CD4-positive, alpha-beta T cell treated with Interleukin-15 for 1 hour (primary cell): Measurements from ENCODE around the gene SCTR.
A peak's percentile ranks its signal among the peaks of the same experiment; 100 is the strongest.

ENCODE experiments used
- DNase-seq: peaks from one replicate; pipeline ENCODE4 v3.0.0-alpha.2; 2020

The SCTR gene

DNA sequence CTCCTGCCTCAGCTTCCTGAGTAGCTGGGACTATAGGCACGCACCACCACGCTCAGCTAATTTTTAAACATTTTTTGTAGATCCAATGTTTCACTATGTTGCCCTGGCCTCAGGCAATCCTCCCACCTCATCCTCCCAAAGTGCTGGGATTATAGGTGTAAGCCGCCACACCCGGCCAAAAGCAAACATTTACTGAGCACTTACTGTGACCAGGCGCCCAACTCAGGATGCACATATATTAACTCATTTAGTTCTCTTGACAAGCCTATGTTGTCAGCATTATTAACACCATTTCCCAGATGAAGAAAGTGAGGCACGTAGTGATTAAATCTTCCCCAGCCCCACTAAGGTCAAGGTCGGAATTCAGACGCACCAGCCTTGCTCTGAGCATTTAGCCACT is 51.5 kb downstream of the SCTR start:
- no peak for DNase-seq

DNA sequence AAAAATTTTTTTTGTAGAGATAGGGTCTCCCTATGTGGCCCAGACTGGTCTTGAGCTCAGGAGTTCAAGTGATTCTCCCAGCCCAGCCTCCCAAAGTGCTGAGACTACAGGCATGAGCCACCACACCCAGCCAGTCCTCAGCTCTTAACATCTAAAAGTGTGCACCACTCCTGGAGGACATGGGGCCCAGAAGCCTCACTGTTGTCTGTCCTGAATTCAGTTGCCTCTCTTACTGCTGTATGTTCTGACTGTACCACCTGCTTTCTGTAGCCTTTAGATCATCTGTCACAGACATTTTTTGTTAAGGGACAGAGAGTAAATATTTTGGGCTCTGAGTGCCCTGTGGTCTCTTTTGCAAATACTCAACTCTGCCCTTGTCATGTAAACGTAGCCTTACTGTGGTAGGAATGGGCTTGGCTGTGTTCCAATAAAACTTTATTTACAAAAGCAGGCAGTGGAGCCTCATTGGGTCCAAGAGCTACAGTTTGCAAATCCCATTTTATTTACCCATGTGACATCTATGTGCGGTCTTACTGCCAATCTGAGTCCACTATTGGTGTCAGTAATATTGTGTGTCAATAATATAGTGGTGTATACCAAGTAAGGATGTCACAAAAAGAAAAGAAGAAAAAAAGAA is 54.5 kb downstream of the SCTR start:
- no peak for DNase-seq

DNA sequence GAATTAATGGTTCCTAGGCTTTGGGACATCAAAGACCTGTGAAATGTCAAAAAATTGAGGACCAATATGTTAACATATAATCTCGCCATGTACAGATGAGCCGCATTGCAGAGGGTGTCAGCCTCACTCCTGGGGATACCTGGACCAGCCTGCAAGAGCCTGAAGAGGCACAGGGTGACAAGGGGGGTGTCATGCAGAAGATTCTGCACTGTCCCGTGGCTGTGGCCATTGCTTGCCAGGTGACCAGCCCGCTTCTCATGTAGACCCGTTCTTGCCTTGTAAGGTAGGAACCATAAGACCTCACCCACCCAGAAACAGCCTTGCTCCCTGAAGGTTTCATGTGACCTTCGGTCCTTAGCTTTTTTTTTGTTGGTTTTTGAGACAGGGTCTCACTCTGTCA is 55.2 kb downstream of the SCTR start:
- no peak for DNase-seq

DNA sequence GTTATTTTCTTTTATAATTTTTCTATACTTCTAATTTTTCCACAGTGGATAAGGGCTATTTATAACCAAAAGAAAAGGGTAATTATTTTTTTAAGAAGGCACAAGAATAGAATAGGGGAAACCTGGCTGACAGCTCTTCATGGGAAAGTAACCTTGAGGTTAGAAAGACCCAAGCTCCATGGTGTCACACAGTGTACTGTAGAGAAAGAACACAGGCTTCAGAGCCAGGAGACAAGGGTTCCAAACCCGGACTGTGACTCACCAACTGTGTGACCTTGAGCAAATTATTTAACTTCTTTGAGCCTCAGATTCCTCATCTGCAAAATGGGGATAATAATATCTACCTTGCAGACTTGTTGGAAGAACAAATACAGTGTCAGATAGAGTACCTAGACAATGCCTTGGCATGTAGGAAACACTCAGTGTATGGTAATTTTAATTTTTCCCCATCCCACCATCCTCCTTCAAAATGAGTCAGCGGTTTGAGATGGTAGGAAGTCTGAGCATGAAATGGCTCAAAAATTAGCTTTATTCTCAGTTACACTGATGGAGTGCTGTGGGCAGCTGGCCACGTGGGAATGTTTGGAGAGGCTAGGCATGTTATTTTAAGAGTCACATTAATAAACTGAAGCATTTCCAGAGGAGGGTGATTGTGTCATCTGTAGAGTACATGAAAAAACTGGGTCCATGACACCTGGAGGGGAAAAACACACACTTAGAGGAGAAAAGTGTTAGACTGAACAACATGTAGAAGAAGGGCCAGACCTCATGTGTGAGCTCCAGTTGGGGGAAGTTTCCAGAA is 55.9 kb downstream of the SCTR start:
- no peak for DNase-seq

DNA sequence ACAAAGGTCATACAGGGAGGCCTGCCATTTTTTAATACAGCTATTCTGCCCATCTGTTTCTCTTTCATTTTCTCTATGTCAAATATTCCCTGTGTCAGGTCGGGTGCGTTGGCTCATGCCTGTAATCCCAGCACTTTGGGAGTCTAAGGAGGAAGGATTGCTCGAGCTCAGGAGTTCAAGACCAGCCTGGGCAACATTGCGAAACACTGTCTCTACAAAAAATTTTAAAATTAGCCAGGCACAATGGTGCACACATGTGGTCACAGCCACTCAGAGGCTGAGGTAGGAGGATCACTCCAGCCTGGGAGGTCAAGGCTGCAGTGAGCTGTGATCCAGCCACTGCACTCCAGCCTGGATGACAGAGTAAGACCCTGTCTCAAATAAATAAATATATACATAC is 57.9 kb downstream of the SCTR start:
- DNase-seq, result no peak

DNA sequence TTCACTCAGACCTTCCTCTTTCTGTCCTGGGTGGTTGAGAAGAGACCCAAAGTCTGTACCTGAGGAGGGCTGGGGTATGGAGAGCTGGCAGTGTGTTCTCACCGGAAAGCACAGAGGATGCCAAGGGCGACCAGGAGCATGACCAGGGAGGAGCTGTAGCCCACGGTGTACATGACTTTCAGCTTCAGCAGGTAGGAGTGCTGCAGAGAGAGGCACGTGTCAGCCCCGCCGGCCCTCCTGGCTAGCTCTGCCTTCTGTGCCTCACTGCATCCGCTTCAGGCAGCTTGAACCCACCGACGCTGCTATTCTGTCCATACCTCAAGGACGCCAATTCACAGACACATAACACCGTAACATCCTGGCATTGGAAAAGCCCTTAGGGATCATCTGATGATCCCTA is 58.6 kb downstream of the SCTR start:
- DNase-seq, result no peak

DNA sequence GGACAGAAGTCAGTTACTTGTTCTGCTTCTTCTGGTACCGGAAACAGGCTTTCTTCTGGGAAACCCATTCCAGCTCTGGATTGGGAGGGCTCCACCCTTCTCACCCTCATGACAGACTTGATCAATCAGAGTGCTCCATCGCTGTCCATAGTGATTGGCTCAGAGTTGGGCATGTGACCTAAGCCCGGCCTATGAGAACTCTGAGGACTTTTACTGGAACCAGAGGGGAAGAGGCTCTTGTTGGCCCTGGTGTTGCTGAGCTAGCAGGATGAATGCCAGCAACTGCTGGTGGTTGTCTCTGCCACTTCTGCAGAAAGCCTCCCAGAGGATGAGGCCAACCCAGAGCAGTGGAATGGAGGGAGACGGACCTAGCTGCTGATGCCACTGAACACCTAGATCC is 59.3 kb downstream of the SCTR start:
- no peak for DNase-seq

DNA sequence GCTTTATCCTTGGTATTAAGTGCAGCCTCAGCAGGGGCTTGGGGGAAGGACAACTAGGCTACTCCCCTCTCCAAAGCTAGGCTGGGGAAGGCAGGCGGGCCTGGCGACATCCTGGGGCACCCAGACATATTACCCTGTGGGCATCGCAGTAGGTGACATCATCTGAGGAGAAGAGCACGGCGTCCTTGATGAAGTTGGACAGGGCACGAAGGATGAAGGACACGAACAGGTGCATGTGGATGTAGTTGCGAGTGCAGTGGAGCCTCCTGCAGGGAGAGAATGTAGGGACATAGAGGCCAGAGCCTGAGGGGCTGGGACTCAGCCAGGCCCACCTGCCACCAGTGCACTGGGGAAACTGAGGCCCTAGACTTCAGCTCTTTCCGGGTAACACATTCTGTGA is 60.3 kb downstream of the SCTR start:
- no peak for DNase-seq

DNA sequence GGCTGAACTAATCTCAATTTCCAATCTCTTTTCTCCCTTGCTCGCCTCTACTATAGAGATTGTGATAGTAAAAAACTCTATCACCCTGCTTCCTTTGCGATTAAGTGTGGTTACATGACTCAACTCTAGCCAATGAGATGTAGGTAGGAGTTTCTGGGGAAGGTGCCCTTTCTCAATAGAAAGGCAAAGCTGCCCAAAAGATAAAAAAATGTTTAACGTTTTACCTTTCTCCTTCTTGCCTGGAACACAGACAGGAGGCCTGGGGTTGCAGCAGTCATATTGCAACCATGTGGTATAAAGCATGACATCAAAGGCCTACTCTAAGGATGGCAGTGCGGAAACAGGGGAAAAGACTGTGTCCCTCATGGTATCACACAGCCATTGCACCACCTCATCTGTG is 61.1 kb downstream of the SCTR start:
- no peak for DNase-seq

DNA sequence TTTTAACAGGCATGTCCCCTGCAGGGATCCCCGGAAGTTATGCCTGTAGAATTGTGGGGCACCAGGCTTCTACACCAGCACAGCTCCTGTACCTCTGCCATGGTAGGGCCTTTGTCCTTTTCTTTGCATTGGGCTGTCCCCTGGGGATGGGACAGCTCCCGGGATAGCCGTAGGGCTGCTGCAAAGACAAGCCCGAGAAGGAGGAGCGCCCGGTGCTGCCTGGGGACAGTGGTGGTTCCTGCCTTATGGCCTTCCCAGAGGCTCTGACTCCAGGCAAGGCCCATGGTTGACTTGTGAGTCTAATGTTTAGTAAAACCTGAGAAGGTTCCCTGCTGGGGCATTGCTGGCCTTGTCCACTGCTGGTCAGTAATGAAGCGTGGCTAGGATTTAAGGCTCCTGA is 61.7 kb downstream of the SCTR start:
- no peak for DNase-seq

DNA sequence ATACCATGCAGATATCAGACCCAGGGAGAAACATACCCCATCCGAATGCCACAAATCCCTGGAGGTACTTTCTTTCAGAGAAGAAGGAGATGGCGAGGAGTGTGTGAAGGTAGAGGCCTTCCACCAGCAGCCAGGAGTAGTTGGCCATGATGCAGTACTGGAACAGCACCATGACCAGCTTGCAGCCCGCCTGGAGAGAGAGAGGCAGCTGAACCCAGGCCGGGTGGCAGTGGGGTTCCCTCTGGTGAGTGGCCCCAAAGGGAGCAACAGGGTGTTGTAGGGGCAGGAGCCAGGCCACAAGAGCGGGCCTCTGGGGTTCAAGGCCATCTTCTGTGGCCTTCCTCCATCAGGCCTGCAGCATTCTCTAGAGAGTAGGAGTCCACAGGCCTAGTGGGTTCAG is 62.5 kb downstream of the SCTR start:
- no peak for DNase-seq

DNA sequence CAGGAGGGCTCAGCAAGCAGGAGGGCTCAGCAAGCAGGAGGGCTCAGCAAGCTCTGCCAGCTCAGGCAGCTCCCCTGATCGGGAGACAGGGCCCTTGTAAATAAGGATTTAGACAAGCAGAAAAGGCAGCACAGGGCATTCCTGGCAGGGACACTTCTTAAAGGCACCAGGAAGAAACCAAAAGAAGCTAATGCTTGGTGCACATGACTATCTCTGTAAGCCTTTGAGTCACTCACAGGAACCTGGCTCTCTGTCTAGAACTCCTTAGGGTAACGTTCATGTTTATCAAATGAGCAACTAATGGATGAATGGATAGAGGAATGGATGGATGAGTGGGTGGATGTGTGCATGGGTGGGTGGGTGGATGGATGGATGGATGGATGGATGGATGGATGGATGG is 64.2 kb downstream of the SCTR start:
- DNase-seq, result no peak

DNA sequence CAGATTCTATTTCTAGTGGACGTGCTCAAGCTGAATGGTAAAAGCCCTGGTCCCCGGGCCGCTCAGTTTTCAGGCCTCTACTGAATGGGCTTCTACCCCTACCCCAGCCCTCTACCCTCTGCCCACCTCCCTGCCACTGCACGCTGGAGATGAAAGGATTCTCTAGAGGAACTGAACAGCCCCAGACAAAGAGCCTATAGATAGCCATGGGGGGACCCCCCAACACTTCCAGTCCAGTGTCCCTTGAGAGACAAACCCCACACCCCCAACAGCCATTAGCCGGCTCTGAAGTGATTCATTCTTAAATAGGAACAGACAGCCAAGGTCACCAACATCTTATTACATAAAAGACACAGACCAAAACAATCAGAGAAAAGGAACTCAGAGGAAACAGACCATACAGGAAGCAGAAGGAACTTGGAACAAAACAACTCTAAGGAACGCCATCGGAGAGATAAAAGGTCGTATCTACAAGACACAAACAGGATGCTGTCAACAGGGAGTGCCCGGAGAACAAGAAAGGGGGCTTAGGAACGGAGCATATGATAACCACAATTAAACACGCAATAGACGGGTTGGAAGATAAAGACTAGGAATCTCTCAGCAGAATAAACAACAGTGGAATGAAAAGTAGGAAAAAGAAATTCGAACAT is 69.1 kb downstream of the SCTR start:
- DNase-seq, result no peak

DNA sequence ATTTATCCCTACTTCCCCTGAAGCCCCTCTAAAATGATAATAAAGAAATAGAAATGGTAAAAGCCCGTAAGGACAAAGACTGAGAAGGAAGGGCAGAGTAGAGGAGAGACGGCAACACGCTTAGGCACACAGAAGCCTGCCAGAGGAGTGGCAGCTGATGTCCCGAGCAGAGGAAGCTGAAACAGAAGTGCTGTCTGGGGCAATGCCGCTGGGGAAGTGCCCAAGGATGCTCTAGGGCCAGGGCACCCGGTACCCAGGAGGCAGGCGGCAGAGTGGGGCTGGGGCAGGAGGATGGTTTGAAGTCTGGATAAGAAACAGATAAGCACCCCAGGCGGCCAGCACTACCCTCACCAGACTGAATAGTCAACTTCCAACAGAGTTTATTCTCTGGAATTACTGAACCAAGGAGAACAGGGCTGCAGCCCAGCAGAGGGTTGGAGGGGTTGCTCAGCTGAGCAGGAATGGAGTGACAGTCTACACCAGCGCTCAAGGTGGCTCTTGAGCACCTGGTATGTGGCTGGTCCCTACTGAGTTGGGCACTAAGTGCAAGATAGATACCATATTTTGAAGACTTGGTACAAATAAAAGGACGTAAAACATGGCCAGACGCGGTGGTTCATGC is 70.2 kb downstream of the SCTR start:
- no peak for DNase-seq

DNA sequence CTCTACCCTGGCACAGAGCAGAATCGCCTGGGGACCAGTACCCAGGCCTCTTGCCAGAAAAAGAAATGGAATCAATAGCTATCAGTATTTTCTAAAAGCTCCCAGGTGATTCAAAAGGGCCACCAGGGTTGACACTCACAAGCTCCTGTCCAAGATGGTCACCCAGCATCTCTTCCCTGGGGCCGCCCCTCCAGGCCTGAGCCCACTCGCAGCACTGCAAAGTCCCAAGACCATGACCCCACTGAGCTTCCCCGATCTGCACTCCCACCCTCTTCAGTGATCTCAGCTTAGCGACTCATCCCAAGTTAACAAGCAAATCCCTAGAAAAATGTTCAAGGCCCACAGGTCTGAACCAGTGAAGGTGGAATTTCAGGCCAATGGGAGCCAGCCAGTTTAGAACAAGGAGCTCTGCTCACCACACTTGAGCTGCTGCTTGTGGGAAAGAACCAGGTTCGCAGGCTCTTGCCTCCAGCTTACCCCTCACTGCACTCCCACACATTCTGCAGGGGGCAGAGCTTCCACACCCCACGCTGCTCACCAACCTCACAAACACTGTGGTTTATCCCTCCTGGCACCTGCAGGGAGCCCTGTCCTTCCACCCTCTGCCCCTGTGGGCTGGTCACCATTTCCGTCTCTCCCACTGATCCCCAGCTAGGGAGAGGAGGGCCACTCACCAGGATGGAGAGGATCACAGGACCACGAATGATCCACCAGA is 72.8 kb downstream of the SCTR start:
- no peak for DNase-seq

DNA sequence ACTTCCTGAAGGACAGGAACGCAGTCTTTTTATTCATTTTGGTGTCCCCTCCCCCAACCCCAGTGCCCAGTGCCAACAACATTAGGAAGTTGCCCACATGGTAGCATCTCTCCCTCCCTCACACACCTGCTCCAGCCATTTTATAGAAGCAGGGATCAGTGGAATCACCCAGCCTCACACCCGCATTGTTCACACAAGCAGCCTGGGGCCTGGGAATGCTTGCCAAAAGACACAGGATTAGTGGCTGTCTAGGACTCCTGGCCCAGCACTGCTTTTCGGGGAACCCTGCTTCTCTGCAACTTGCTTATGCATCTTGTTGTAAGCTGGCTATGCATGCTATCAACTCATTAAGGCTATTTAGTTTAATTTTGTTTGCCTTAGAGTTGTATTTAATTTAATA is 74.8 kb downstream of the SCTR start:
- no peak for DNase-seq

DNA sequence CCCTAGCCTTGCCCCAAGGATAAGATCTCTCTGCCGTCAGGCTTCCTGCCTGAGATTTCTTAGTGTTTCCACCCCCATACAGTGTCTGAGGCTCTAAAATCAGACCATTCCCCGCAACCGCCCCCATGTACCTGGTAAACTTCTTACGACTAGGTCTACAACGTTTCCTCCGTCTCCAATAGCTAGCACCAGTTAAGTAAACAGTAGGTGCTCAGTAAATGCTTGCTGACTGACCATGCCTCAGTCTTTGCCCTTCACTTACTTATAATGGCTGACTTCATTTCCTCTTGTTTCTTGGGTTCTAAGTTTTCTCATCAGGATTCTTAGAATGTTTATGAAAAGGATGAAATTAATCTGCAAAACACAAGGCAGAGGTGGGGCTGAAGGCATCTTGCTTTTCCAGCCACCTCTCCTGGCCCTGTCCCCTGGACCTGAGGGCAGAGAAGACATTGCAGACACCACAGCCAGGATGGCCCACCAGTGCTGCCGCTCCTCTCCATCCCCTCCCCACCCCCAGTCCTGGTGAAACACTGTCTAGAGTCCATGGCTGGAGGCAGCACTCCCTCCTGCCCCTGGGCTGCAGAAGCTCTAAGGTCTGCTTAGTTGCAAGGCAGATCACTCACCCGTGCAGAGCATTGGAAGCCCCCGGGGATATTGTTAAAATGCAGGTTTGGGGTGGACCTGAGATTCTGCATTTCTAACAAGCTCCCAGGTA is 75.7 kb downstream of the SCTR start:
- DNase-seq, result no peak

DNA sequence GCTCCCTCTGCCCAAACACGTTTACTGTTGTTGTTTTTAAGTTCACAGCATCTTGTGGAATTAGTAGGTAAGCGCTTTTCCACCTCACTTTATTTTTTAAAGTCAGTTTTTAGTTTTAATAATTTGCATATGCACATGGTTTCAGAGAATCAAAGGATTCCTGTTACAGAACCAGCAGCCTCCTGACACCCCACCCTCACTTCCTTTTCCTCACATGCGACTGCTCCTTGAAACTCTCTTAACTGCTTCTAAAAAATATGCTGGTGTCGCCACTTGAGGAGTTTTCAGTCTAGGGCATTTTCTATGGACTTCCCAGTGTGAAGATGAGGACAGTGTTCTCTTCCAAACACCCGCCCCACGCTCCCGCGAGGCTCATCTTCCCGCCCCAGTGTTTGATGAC is 78.2 kb downstream of the SCTR start:
- no peak for DNase-seq

DNA sequence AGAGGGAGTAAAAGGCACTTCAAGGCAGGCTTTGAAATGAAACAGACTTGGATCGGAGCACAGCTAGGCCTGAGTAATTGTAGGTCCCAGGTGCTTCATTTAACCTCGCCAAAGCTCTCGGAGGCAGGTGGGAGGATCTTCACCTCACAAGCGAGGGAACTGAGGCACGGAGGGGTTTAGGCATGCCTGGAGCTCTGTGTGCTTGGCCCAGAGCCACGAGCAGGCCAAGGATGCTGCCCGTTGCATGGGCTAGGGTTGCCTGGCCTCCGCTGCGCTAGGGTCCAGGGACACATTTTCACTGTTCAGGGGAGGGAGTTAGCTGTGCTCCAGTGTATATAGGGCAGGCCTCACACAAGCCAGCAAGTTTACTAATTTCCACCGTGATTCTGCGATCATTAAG is 81.4 kb downstream of the SCTR start:
- peak; percentile 7 for DNase-seq

DNA sequence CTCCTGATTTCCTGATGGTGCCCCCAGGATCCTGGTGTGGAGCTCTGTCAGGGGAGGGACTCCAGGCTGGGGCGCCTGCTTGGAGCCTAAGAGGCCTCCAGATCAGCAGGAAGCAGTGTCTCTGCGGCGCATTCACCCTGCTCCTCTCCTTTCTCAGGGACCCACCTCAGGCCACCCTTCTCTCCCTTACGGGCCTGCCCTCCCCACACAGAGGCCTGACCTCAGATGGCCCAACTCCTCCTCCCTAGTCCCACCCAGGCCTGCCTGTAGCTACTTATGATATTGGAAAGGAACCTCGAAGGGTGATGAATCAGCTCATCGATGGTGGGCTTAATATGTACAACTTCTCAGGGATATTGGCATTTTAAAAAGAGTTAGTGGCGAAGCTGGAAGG is 82.1 kb downstream of the SCTR start:
- no peak for DNase-seq

DNA sequence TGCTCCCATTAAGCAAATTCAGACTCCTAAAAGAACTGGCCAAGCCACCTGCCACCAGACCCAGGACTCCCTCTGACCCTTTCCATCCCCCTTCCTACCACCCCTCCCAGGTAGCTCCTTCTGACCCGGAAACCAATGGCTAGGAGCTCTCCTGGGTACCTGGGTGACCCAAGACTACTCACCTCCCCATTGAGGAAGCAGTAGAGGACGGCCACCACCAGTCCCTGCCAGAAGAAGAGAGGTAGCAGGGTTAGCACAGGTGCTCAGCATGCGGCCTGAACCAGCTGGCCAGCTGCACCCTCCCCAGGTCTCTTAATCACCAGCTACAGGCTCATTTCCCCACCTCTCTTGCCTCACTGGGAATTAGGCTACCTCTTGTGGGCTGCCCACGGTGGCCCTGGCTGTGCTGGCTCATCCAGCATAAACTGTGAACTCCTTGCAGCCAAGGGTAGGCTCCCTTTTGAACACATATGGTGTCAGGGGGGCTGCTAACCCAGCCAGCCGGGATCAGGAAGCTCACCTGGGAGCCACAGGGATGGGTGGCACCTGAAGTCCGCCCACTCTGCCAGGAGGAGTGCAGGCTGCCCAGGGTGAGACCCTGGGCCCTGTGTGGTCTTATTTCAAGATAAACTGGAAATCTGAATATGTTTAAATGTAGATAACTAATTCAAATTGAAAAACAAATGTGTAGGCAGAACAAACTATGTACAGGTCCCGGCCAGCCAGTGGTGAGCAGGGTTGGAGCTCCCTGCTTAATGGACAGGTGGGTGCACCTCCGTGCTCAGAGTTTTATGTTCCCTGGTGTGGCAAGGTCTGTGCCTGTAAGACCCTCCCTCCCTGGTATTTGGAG is 82.7 kb downstream of the SCTR start:
- DNase-seq, result peak; percentile 10

DNA sequence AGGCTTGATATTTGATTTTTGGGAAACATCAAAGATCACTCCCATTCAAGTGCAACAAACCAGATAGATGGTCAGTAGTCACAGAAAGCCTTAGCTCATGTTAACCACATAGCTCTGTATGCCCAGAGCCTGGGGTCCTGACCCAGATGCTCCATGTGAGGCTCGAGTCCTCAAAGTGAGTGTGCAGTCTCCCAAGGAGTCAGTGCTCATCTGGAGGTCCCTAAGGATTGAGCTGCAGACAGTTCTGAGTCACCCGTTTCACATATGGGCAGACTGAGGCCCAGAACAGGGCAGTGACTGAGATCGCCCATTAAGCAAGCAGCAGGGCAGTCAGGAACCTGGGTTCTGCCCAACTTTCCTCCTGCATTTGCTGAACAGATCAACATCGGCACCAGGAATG is 83.4 kb downstream of the SCTR start:
- peak; percentile 2 for DNase-seq
